Vagina (tissue), 2 donors: ENCODE measurements around the gene FAM120B.

Source experiments
- CTCF ChIP-seq, 3 experiments: fragments of 450-650 bp in 2 of 3; fragments of 200-600 bp in 1 of 3; sonication (generic) in 1 of 3; IDR thresholded peaks; one replicate each; pipeline ENCODE4 v1.5.1; 2017 to 2019; ENCODE audit warnings: antibody characterized with exemption in 3 of 3, mild to moderate bottlenecking in 2 of 3, moderate library complexity in 2 of 3
- POLR2A ChIP-seq, 2 donors: fragments of 450-650 bp; IDR thresholded peaks; one replicate each; pipeline ENCODE4 v1.6.1; 2017; ENCODE audit warnings: antibody characterized with exemption in 2 of 2, mild to moderate bottlenecking in 2 of 2, moderate library complexity in 2 of 2
- POLR2AphosphoS5 ChIP-seq, 2 donors: sonication (generic); formaldehyde crosslinking; IDR thresholded peaks; one replicate each; pipeline ENCODE4 v1.9.0; 2017; ENCODE audit warnings: antibody characterized with exemption in 2 of 2, mild to moderate bottlenecking in 2 of 2, low read depth in 1 of 2; ENCODE audit not compliant: insufficient read depth in 1 of 2

- TF ChIP-seq CTCF (IDR thresholded peaks at IDR 0.05) (no peak), POLR2A (IDR thresholded peaks at IDR 0.05) (no peak), POLR2AphosphoS5 (IDR thresholded peaks at IDR 0.05; ENCODE audit: insufficient read depth in 1 of 2, low read depth in 1 of 2) (no peak)
Measured at GRCh38 chr6:170372380-170373325, 66.1 kb downstream of the FAM120B start.
